ENCODE measurements around the gene TWSG1.
A peak's percentile ranks its signal among the peaks of the same experiment; 100 is the strongest.
"Not testable (repeated sequence)": the region's sequence is repeated elsewhere in the genome, so short reads cannot be mapped to it uniquely, and the experiment has no call there.

TWSG1 gene

GRCh38 chr18:9428862-9429661 lies 94.5 kb downstream of the TWSG1 start:
- no peak for DNase-seq

DNA sequence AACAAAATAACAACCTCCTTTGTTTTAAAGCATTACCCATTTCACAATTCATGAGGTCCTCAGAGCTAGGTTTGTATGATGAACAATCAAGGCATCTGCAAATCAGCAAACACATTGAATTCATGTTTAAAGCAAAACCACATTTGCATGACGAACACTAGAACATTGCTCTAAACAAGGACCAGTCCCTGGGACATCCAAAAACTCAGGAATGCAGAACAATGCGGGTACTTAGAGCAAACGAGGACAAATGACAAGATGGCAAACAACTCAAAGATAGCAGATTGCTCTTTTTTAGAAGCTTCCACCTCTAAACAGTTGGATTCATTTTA lies 95.1 kb downstream of the TWSG1 start:
- DNase-seq = no peak

GRCh38 chr18:9430315-9430714 lies 95.7 kb downstream of the TWSG1 start:
- not testable (repeated sequence) for DNase-seq

DNA sequence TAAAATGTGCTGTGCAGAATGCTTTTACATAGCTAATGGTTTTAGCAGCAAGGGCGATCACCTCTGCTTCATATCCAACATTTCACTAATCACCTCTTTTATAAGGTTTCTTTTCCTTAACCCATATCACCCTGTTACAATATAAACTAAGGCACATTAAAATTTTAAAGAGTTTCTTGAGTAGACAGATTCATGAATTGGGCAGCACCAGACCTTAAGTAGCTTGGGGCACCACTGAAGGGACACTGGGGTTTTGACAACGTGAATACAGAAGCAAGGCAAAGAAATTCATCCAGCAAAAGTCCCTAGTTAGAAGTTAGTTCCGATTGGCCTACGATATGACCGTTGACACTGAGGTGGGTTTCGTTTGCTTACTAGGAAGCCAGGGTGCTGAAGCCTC lies 96.7 kb downstream of the TWSG1 start:
- DNase-seq = no peak

GRCh38 chr18:9433122-9433521 lies 98.5 kb downstream of the TWSG1 start:
- DNase-seq = peak; percentile 19

DNA sequence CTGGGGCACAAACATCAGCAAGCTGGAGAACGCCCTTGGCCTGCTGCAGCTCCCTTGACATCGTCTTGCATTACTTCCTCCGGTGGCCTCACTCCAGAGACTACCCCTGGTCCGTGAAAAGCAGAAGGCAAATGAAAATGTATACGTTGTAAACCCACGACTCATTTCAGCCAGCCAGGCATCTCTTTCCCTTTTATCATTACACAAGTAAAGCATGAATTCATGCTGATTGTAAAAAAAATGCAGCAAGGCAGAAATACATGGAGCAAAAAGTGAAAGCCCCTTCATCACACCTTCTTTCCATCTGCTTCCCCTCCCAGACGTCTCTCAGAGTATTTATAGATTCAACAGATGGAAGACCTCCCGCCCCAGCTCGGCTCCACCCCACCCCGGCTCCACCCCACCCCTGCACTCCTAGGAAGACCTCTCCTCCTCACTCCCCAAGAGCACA lies 99.1 kb downstream of the TWSG1 start:
- peak; percentile 31 for DNase-seq

DNA sequence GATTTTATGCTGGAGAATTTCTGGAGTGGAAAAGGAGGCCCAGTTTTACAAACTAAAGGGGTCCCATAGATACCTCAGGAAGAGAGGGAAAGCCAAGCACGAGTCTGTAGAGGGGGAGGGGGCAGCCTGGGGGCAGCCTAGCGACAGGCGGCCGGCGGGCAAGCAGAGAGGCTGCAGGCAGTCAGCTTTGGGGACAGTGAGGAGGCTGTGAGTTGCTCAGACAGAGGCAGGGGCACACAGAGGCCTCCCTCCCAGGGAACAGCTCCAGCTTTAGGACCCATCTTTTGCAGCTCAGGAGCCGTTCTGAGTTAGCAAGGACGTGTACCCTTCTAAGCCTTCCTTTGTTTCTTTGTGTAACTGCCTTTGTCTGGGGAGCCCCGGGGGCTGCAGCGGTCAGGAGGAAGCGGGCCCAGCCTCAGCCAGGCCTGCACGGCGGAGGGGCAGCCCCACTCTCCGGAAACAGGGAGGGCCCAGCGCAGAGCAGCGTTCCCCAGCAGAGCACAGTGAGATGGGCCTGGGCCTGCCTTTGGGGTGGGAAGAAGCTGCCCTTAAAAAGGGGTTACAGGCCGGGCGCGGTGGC lies 99.6 kb downstream of the TWSG1 start:
- no peak for DNase-seq

DNA sequence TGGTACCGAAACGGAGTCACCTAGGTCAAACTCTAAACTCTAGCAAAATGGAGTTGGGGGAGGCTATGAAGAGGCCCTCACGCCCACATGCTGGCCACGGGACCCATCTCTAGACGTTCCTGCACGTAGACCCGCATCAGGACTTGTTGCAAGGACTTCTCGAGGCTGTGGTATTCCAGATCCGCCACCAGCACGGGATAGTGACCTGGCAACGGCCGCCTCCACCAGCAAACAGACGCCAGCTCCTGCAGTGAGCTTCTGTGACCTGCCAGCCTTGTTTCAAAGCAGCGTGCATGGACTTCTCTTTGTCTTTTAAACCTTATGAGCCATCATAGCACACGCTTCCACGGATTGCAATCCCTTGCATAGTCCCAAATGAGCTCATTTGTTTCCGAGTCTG lies 100.5 kb downstream of the TWSG1 start:
- DNase-seq = no peak

DNA sequence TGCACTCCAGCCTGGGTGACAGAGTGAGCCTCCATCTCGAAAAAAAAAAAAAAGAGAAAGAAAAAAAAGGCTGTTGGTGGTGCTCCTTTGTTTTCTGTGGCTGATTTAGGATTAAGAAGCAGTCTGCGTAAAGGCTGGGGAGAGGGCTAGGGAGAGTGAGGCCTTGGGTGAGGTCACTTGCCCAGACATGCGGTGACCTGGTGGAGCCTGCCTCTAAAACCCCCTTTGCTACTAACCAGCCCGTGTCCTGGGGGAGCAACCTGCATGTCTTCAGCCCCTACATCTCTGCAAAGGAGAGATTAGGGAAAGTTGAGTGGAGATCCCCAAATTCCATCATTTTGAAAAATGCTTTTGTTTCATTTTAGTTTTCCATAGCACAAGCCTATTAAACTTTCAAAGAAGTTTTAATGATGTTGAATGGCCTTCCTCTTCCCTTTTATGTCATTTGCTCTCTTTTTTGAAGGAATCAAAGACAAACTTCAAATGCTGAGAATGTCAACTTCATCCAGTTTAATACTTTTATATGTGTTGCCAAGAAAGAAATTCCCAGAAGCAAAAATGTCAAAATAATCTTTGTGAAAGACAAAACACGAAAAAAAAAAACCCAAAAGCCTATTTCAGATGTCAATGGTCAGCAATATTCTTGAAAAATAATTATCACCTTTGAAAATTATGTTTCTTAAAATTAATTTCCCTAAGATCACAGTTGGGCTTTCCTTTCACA lies 101.8 kb downstream of the TWSG1 start:
- DNase-seq = no peak

- DNase-seq = peak; percentile 1
Observed at GRCh38 chr18:9437021-9437437, 102.5 kb downstream of the TWSG1 start.

DNA sequence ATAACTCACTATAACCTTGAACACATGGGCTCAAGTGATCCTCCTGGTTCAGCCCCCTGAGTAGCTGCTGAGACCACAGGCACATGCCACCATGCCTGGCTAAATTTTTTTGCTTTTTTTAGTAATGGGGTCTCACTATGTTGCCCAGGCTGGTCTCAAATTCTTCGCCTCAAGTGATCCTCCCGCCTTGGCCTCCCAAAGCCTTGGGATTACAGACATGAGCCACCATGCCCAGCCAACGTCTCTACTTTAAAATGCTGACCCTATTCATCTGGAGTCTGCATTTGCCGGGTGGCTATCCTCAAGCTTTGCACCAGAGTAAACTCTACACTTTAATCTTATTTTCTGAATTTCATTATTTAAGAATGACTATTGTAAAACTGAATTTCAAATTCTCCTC lies 103.1 kb downstream of the TWSG1 start:
- DNase-seq = no peak

GRCh38 chr18:9441061-9441460 lies 106.5 kb downstream of the TWSG1 start:
- no peak for DNase-seq

GRCh38 chr18:9444549-9444948 lies 110.0 kb downstream of the TWSG1 start:
- DNase-seq = no peak

DNA sequence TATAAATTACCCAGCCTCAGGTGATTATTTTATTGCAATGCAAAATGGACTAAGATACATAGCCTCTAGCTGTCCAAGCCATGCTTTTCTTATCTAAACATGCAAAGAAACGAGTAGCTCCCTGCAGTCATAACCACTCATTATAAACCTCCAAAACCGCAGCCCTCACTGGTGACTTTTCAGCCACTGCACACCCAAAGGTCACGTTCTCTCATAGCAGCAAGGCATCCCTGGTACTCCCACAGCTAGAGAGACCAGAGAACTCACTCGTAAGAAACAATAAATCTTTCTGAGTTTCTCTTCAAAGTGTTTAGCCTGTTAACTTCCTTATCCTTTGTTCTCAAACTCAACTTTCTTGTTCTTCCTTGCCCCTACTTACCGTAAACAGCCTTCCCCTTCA lies 112.3 kb downstream of the TWSG1 start:
- DNase-seq = no peak

DNA sequence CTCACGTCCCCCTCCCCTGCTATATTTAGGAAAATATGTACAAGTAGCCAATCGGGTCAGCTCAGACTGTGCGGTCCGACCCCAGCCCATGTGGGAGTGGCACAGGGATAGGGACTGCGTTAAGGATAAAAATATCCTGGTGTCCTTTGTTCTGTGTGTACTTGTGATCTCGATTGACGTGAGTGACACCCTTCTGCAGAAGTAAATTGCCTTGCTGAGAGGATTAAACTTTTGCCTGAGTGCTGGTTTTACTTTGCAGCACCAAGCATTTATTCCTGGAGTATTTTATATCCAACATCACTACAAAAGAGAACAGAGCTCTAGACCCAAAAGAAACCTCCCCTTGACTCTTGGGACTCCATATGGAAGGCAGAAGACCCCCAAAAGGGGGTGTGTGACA lies 112.8 kb downstream of the TWSG1 start:
- DNase-seq = no peak

GRCh38 chr18:9449600-9450414 lies 115.2 kb downstream of the TWSG1 start:
- no peak for DNase-seq

GRCh38 chr18:9450920-9451319 lies 116.3 kb downstream of the TWSG1 start:
- DNase-seq = not testable (repeated sequence)
